Right atrium auricular region (tissue), 2 donors: Measurements from ENCODE around the gene KAZN. TPM values are rescaled to one million over a fixed set of nuclear protein-coding genes. Genes with fewer than 3 reads are reported as not detected.

Experiments
- DNase-seq: peaks from one replicate; pipeline ENCODE4 v3.0.0-alpha.2; 2019; ENCODE audit warnings: low spot score
- H3K27ac ChIP-seq, 2 donors: fragments of 200-600 bp; sonication (generic); 1 replicate in 1 of 2; 2 replicates in 1 of 2; pipeline ENCODE4 v1.5.1; 2016 to 2019
- H3K27me3 ChIP-seq, 2 donors: fragments of 200-600 bp; sonication (generic); one replicate each; pipeline versions ENCODE4 v1.5.1 to v1.6.0; 2017 to 2019
- H3K36me3 ChIP-seq: fragments of 200-600 bp; sonication (generic); one replicate; pipeline ENCODE4 v1.5.1; 2016
- H3K4me1 ChIP-seq, 2 donors: fragments of 200-600 bp; sonication (generic); one replicate each; pipeline versions ENCODE4 v1.5.1 to v1.6.0; 2017 to 2019
- H3K4me3 ChIP-seq, 2 donors: fragments of 200-600 bp; sonication (generic); 1 replicate in 1 of 2; 2 replicates in 1 of 2; pipeline ENCODE4 v1.5.1; 2017 to 2019; ENCODE audit warnings: mild to moderate bottlenecking in 1 of 2, moderate library complexity in 1 of 2
- H3K9me3 ChIP-seq, 2 donors: fragments of 200-600 bp; sonication (generic); one replicate each; pipeline ENCODE4 v1.5.1; 2019
- total RNA-seq, 2 donors: library from RNA; depleted of rRNA; stranded (reverse); fragments of >200 nt; gene quantifications; one replicate each; pipeline ENCODE4 v1.1.0, GENCODE V29; 2016
- TF ChIP-seq, protein P1 (sequence below), 2 donors: fragments of 200-600 bp; sonication (generic); IDR thresholded peaks; one replicate each; pipeline ENCODE4 v1.5.1; 2019; ENCODE audit warnings: antibody characterized with exemption in 2 of 2

The KAZN gene
- total RNA-seq, 2 donors from 2014 or later, result 3.9 to 6.8 TPM

GRCh38 chr1:14994841-14995437 is 396.5 kb downstream of the KAZN start:
- Histone ChIP-seq H3K4me3 (no peak overlapping the region), H3K27ac (no peak overlapping the region), H3K27me3 (no peaks in the 10 kb centered on the region), H3K9me3 (no peaks in the 10 kb centered on the region), H3K4me1 (no peaks in the 10 kb centered on the region), H3K36me3 (no peaks in the 10 kb centered on the region)
- no peak for DNase-seq
- TF ChIP-seq, protein P1, sequence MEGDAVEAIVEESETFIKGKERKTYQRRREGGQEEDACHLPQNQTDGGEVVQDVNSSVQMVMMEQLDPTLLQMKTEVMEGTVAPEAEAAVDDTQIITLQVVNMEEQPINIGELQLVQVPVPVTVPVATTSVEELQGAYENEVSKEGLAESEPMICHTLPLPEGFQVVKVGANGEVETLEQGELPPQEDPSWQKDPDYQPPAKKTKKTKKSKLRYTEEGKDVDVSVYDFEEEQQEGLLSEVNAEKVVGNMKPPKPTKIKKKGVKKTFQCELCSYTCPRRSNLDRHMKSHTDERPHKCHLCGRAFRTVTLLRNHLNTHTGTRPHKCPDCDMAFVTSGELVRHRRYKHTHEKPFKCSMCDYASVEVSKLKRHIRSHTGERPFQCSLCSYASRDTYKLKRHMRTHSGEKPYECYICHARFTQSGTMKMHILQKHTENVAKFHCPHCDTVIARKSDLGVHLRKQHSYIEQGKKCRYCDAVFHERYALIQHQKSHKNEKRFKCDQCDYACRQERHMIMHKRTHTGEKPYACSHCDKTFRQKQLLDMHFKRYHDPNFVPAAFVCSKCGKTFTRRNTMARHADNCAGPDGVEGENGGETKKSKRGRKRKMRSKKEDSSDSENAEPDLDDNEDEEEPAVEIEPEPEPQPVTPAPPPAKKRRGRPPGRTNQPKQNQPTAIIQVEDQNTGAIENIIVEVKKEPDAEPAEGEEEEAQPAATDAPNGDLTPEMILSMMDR (IDR thresholded peaks at IDR 0.05), result no peak

- Histone ChIP-seq H3K36me3 (no peaks in the 10 kb centered on the region), H3K27ac (no peak overlapping the region), H3K27me3 (no peaks in the 10 kb centered on the region), H3K9me3 (no peaks in the 10 kb centered on the region), H3K4me3 (no peak overlapping the region), H3K4me1 (no peaks in the 10 kb centered on the region)
- no peak for DNase-seq
- TF ChIP-seq, protein P1 (IDR thresholded peaks at IDR 0.05), result no peak
Measured at GRCh38 chr1:14996133-14997050, 397.9 kb downstream of the KAZN start.

GRCh38 chr1:14997646-14998276 is 399.3 kb downstream of the KAZN start:
- Histone ChIP-seq H3K9me3 (no peaks in the 10 kb centered on the region), H3K36me3 (no peaks in the 10 kb centered on the region), H3K4me1 (no peaks in the 10 kb centered on the region), H3K4me3 (no peak overlapping the region), H3K27me3 (no peaks in the 10 kb centered on the region), H3K27ac (no peak overlapping the region)
- no peak for DNase-seq
- TF ChIP-seq, protein P1 (IDR thresholded peaks at IDR 0.05), result no peak

DNA sequence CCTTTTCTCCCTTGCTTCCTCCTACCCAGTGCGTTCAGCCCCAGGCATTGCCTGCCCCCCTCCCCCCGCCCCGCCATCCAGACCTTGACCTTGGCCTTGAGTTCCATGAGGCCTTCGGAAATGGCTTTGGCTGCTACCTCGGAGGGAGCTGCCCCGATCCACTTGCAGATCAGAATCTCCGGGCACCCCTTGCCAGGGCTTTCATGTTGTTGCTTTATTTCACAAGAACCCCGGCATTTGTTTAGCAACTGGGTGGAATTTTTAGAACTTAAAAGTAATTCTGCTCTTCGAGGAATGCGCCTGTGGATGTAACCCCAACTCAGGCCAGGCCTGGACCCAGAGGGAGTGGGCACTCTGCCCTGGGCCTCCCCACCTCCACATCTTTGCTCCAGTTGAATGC is 401.0 kb downstream of the KAZN start:
- no peaks in the 10 kb centered on the region for H3K9me3 ChIP-seq
- H3K36me3 ChIP-seq, result no peaks in the 10 kb centered on the region
- DNase-seq, result no peak
- H3K4me3 ChIP-seq, result no peak overlapping the region
- TF ChIP-seq, protein P1 (IDR thresholded peaks at IDR 0.05), result no peak
- no peaks in the 10 kb centered on the region for H3K27me3 ChIP-seq
- no peak overlapping the region for H3K27ac ChIP-seq
- H3K4me1 ChIP-seq, result peaks cover 0 to 4% of the 10 kb centered on the region in 2 donors

GRCh38 chr1:15000030-15000429 is 401.5 kb downstream of the KAZN start:
- no peak overlapping the region for H3K27ac ChIP-seq
- no peaks in the 10 kb centered on the region for H3K27me3 ChIP-seq
- H3K4me3 ChIP-seq, result no peak overlapping the region
- no peak for DNase-seq
- H3K36me3 ChIP-seq, result no peaks in the 10 kb centered on the region
- peaks cover 0 to 4% of the 10 kb centered on the region in 2 donors for H3K4me1 ChIP-seq
- H3K9me3 ChIP-seq, result no peaks in the 10 kb centered on the region
- TF ChIP-seq, protein P1 (IDR thresholded peaks at IDR 0.05), result no peak
